ENCODE measurements around the gene SLC25A40.
"Not testable (repeated sequence)": the region's sequence is repeated elsewhere in the genome, so short reads cannot be mapped to it uniquely, and the experiment has no call there.

SLC25A40 gene, protein sequence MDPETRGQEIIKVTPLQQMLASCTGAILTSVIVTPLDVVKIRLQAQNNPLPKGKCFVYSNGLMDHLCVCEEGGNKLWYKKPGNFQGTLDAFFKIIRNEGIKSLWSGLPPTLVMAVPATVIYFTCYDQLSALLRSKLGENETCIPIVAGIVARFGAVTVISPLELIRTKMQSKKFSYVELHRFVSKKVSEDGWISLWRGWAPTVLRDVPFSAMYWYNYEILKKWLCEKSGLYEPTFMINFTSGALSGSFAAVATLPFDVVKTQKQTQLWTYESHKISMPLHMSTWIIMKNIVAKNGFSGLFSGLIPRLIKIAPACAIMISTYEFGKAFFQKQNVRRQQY

DNA sequence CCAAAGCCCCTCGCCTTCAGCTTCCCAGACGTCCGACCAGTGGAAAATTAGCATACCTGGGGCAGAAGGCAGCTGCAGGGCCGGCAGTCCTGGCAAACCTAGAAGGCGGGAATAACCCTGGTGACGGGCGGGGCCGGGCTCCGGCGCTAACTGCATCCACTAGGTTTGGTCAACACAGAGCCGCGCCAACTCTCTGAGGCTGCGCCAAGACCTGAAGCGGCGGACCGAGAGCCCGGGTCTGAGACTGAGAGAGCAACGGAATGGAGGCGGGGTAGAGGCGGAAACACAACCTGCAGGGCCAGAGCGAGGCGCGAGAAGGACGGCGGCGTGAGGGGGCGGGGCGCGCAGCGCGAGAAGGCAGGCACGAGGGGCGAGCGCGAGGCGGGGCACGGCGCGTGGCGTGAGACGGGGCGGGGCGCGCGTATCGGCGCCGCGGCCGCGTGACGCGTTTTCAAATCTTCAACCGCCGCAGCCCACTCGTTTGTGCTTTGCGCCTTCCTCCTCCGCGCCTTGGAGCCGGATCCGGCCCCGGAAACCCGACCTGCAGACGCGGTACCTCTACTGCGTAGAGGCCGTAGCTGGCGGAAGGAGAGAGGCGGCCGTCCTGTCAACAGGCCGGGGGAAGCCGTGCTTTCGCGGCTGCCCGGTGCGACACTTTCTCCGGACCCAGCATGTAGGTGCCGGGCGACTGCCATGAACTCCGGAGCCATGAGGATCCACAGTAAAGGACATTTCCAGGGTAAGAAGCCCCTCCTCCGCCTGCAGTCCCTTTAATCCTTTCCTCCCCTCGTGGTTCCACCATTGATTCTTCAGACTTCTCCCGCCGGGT, at the start of gene SLC25A40, which contains the start of gene DBF4:
SLC25A40 (minus strand) TSS at position 321 of the 829 bp plus-strand sequence. CDS start 17,633 bp downstream, outside the sequence.
DBF4 (plus strand) TSS at position 454 of the 829 bp plus-strand sequence; CDS start at position 694, 240 bp downstream.
- peak; percentile 97 for DNase-seq (ENCODE audit: low spot score)

DNA sequence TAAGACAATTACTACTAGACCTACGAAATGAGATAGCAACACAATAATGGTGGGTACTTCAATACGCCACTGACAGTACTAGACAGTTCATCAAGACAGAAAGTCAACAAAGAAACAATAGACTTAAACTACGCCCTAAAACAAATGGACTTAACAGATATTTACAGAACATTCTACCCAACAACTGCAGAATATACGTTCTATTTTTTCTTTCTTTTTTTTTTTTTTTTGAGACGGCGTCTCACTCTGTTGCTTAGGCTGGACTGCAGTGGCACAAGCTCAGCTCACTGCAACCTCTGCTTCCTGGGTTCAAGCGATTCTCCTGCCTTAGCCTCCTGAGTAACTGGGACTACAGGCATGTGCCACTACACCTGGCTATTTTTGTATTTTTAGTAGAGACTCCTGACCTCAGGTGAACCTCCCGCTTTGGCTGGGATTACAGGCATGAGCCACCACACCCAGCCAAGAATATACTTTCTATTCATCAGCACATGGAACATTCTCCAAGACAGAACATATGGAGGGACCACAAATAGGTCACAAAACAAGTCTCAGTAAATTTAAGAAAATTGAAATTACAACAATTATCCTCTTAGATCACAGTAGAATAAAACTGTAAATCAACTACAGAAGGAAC, 46.7 kb upstream of the SLC25A40 start:
- not testable (repeated sequence) for DNase-seq (ENCODE audit: low spot score)

DNA sequence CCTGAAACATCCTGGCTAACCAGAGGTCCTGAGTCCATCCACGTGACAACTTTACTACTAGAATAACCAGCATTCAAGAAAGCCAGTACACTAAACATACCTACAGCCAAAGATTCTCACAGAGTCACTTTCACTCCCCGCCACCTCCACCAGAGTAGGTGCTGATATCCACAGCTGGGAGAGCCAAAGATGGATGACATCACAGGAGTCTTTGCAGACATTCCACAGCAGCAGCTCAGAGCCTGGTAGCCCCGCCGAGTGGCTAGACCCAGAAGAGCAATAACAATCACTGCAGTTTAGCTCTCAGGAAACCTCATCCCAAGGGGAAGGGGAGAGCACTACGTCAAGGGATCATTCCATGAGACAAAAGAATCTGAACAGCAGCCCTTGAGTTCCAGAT, 44.4 kb upstream of the SLC25A40 start:
- DNase-seq (ENCODE audit: low spot score) = no peak

DNA sequence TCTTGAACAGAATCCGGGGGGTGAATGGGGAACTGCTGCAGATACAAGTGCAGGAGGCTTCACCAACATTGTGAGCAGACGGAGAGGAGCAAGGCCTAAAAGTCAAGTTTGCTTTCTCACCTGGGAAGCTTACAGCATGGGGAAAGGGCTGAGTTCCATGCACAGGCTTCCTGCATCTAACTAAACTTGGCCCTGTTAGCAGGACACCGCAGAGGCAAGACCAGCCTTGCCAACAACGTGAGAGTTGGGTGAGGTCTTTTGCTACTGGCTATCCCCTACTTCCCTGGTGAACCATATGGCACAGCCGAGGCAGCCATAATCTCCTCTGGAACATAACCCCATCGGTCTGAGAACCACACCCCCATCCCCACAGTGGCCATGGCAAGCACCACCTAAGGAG, 43.7 kb upstream of the SLC25A40 start:
- DNase-seq (ENCODE audit: low spot score) = no peak

DNA sequence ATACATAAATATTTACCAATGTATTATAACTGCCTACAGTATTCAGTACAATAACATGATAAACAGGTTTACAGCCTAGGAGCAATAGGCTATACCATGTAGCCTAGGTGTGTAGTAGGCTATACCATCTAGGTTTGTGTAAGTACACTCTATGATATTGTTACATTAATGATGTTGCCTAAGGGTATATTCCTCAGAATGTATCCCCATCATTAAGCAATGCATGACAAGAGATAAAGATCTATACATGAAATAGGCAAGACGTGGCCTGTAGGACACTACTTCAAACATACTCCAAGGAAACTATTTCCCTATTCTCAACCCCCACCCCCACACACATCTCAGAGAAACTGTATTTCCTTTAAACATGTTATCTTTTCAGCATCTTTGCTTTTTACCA, 42.6 kb upstream of the SLC25A40 start:
- no peak for DNase-seq (ENCODE audit: low spot score)

DNA sequence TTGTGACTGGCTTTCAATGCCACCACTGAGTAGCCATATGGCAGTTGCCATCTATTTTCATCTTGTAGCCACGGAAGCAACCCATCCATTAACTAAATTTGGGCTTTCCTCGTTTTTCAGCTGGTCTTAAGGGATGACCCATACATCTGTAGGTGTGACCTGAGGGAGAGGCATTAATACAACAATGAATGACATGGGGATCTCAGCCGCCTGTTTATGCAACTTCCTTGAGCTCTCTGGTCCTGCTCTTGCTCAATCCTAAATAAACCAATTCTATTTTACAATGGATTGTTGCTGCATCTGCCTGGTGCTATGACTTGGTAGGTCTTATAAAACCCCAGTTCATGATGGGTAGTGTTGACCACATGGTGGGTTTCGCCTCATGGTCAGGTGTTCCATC, 36.0 kb upstream of the SLC25A40 start:
- DNase-seq (ENCODE audit: low spot score) = no peak

DNA sequence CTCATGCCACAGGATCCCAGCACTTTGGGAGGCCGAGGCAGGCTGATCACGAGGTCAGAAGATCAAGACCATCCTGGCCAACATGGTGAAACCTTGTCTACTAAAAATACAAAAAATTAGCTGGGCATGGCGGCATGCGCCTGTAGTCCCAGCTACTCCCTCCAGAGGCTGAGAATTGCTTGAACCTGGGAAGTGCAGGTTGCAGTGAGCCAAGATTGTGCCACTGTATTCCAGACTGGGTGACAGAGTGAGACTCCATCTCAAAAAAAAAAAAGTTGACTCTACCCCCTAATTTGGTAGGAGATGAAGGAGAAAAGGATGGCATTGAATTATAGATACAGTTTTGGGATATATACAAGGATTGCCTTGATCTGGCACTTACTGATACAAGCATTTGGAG, 32.7 kb upstream of the SLC25A40 start:
- not testable (repeated sequence) for DNase-seq (ENCODE audit: low spot score)

DNA sequence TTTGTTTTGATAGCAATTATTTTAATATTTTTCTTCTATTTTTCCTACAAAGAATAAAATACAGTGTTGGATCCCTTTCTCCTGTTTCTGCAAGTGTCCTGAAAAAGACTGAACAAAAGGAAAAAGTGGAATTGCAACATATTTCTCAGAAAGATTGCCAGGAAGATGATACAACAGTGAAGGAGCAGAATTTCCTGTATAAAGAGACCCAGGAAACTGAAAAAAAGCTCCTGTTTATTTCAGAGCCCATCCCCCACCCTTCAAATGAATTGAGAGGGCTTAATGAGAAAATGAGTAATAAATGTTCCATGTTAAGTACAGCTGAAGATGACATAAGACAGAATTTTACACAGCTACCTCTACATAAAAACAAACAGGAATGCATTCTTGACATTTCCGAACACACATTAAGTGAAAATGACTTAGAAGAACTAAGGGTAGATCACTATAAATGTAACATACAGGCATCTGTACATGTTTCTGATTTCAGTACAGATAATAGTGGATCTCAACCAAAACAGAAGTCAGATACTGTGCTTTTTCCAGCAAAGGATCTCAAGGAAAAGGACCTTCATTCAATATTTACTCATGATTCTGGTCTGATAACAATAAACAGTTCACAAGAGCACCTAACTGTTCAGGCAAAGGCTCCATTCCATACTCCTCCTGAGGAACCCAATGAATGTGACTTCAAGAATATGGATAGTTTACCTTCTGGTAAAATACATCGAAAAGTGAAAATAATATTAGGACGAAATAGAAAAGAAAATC, 31.2 kb upstream of the SLC25A40 start:
- not testable (repeated sequence) for DNase-seq (ENCODE audit: low spot score)

DNA sequence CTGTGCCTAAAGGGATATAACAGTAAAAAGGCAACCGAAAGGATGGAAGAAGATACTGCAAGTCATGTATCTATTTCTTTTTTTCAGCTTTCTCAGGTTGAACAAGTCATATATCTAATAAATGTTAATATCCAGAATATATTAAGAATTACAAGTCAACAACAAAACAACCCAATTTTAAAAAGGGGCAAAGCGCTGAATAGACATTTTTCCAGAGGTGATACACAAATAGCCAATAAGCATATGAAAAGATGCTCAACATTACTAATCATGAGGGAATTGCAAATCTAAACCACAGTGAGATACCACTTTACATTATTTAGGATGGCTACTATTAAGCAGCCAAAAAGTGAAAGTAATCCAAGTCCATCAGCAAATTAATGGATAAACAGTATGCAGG, 23.1 kb upstream of the SLC25A40 start:
- no peak for DNase-seq (ENCODE audit: low spot score)

DNA sequence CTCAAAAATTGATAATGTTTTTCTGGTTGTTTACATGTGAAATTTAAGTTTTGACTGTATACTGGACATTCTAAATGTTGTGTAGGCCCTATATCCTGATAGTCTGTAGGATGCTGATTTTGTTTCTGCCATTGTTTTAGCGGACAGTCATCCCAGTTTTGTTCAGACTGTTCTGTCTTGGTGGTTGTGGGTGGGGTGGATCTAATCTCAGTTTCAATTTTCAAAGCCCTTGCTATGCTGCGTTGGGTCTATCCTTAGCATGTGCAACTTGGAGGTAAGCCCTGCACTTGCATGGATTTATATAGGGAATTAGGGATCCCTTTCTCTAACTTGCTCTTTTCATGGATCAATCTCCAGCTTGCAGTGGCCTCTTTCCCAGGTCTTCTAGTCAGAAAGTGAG, 19.2 kb upstream of the SLC25A40 start:
- no peak for DNase-seq (ENCODE audit: low spot score)

DNA sequence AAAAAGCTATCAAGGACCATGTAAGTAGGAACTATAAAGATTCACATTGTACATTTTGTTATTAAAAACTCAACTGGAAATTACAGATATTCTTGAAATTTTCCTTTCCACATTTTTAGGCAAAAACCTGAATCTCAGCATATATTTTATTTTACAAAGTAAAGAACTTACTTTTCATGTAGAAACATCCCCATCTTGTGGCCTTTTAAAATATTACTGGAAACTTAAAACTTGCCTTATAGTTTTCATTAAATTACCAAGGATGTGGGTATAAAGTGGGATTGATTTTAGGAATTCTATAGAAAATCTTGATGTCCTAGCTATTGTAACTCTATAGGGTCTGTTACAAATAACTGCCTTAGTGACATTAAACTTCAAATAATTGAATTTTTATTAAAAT, 10.7 kb upstream of the SLC25A40 start:
- DNase-seq (ENCODE audit: low spot score) = no peak

DNA sequence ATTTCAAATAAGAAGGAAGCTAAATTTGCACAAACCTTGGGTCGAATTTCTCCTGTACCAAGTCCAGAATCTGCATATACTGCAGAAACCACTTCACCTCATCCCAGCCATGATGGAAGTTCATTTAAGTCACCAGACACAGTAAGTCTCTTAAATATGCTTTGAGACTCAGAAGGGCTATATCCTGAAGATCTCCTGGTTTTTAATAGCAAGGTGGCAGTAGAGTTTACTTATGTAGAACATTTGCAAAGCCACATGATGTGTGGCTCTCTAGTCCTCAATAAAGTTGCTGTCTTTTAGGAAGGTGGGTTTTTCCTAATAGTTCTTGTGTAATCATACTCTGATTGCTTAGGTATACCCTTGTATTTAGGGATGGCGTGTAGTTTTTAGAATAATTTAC, 8.9 kb upstream of the SLC25A40 start:
- DNase-seq (ENCODE audit: low spot score) = no peak

DNA sequence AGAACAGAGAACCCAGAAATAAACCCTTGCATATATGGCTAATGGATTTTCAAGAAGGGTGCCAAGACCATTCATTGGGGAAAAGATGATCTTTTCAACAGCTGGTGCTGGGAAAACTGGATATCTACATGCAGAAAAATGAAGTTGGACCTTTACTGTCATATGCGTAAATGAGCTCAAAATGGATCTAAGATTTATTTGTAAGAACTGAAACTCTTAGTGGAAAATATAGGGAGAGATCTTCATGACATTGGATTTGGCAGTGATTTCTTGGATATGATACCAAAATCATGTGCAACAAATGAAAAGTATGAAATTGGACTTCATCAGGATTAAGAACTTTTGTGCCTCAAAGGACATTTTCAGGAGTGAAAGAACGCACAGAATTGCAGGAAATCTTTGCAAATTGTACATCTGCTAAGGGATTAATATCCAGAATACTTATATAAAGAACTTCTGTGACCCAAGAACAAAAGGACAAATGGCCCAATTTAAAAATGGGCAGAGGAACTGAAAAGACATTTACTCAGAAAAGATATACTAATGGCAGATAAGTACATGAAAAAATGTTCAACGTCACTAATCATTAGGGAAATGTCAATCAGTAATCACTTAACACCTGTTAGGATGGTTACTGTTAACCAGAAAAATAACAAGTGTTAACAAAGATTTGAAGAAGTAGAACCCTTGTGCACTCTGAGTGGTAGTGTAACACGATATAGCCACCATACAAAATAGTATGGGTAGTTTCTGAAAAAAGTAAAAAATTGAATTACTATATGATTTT, 6.2 kb upstream of the SLC25A40 start:
- DNase-seq (ENCODE audit: low spot score) = no peak

DNA sequence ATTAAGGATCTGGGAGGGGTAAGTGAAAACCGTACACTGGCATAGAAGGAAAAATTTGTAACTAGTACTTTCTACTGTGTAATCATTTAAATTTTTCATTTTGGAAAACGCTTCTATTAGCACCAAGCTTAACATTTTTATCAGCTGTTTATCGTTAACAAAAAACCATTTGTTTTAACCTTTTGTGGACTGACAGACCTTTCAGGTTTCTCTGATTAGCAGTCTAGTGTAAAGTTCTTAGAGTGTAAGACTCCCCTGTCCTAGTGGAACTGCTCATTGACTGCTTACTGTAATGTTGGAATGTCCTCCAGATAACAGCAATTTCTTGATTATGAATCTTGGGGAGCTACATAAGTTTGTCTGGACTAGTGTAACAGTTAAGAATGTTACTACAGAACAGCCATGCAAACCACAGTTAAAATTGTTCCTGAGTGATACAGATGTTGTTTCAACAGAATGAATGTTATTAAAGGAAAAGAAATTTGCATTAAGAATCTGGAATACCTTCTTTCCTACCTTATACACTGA, 2.1 kb upstream of the SLC25A40 start:
- no peak for DNase-seq (ENCODE audit: low spot score)

DNA sequence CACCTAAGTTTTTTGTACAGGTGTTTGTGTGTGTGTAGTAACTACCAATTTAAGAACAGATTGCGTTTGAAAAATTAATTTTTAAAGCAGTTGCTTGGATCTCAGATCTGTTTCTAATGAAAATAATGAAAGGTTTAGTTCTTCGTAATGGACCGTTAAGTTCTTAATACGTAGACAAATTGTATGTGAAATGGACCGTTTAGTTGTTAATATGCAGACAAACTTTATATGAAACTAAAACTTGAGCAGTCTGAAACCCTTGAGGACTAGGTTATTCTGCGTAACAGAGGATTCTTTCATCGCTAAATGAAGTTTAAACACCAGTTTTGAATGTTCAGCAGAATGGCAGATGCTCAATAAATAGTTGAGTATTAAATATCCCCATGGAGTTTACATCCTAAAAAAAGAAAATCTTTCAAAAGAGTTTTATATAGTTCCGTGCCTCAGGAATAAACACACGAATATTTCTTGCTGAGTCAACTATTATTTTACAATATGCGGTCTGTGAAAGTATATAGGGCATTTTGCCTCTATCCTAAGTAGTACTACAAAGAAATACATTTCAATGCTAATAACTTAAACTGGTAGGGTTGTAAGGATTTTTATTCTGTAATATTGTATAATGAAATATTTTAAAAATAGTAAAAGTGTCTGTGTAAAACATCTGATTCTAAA, 1.3 kb upstream of the SLC25A40 start:
- no peak for DNase-seq (ENCODE audit: low spot score)

DNA sequence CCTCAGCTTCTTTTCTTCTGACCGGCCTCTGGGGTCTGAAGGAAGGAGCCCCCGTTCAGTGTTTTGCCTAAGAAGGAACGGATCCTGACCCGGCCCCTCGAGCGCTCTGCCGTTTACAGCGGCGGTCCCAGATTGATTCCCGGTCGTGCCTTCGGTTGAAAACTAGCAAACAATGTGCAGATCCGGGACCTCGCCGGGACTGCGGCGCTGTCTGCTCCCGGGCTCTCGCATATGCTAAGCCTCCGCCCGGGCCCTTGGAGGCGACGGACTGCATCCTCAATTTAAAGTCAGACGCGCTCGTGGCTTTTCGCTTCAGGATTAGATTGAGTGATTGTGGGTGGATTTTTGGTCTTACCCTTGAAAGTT, 692 bp upstream of the SLC25A40 start:
- peak; percentile 79 for DNase-seq (ENCODE audit: low spot score)

DNA sequence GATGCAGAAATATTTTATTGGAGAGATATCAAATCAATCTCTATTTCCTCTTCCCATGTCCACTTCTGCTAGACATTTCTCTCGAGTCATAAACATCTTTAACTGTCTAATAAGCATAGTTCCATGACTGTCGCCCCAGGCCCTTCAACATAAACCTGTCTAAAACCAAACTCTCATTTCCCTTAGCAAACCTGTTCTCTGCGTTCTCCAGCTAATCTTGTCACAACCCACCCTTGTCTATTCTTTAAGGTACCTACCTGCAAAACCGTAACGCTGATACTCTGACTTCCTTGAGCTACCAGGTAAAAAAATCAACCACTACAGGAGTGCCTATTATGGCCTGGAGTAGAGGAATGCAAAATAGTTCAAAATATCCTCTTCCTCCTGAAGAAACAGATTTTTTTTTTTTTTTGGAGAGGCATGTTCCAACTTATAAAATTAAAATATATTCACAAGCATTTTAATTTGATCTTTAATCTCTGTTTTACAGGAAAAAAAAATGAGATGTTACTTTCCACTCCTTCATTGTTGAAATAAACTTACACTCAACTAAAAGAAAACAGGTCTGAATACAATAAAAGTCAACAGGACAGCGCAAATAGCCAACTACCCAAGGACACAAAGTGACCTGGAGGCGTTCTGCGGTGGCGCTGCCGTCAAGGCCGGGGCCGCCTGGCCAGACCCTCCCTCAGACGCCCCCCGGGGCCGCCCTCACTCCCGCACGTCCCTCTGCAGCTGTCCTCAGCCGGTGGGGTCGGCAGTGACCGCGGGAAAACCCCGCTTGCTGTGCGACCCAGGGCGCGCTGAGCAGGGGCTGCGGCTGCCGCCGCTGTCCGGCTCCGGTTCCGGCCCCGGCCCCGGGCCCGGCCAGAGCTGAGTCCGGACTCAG, 765 bp downstream of the SLC25A40 start:
- DNase-seq (ENCODE audit: low spot score) = no peak

DNA sequence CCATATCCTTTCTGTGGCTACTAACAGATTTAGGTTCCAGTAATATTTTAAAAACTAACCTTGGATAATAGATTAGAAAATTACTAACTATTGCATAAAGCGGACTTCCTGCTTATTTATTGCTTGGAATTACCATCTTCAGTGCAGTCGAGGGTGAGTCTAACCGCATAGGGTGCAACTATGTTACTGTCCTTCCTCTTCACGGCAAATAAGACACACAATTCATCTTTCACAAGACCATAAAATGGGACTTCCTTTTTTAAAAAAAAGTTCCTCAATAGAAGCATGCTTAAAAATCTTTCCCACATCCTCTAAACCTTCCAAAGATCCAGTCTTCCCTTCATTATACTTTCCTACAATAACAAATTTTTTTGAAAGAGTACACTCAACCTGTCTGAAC, 2.1 kb downstream of the SLC25A40 start:
- no peak for DNase-seq (ENCODE audit: low spot score)

DNA sequence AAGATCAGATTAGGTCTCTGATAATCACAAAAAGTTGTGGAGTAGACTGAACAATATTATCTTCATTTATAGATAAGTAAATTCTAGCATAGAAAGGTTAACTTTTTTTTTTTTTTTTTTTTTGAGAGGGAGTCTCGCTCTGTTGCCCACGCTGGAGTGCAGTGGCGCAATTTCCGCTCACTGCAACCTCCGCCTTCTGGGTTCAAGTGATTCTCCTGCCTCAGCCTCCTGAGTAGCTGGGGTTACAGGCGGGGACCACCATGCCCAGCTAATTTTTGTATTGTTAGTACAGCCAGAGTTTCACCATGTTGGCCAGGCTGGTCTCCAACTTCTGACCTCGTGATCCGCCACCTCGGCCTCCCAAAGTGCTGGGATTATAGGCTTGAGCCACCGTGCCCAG, 2.8 kb downstream of the SLC25A40 start:
- not testable (repeated sequence) for DNase-seq (ENCODE audit: low spot score)

All from left forelimb (tissue), 1 donor.